ENCODE results near the gene KRT9. TPM values are rescaled to one million over a fixed set of nuclear protein-coding genes. Genes with fewer than 3 reads are reported as not detected.
"Not testable (repeated sequence)": the region's sequence is repeated elsewhere in the genome, so short reads cannot be mapped to it uniquely, and the experiment has no call there.

The KRT9 gene, protein sequence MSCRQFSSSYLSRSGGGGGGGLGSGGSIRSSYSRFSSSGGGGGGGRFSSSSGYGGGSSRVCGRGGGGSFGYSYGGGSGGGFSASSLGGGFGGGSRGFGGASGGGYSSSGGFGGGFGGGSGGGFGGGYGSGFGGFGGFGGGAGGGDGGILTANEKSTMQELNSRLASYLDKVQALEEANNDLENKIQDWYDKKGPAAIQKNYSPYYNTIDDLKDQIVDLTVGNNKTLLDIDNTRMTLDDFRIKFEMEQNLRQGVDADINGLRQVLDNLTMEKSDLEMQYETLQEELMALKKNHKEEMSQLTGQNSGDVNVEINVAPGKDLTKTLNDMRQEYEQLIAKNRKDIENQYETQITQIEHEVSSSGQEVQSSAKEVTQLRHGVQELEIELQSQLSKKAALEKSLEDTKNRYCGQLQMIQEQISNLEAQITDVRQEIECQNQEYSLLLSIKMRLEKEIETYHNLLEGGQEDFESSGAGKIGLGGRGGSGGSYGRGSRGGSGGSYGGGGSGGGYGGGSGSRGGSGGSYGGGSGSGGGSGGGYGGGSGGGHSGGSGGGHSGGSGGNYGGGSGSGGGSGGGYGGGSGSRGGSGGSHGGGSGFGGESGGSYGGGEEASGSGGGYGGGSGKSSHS
- total RNA-seq, result under 1 TPM in 1 of 3 donors, not detected in 2; 0.44 TPM

DNA sequence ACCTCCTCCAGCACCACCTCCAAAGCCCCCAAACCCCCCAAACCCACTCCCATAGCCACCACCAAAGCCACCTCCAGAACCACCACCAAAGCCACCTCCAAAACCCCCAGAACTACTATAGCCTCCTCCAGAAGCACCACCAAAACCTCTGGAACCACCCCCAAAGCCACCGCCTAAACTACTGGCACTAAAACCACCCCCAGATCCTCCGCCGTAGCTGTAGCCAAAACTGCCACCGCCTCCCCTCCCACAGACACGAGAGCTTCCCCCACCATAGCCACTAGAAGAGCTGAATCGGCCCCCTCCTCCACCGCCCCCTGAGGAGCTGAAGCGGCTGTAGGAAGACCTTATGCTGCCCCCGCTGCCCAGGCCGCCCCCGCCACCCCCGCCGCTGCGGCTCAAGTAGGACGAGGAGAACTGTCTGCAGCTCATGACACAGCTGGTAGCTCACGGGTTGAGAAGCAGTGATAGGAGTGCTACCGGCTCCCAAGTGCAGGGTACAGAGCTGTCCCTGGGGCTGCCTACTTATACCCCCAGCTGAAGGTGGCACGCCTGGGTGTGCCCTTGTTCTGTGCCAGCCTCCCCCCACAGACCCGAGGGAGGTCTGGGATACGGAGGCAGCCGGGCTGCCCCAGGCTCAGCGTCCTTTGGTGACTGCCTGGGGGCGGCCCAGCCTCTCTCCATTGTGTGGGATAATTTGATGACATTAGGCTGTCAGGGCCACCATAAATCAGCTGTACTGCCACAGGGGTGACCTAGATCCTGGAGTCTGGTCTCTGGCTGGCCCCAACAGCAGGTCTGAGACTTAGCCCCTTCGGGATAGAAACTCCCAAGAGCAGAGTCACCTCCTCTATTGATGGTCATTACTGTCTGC is at the start of gene KRT9:
Gene KRT9 (minus strand): TSS at position 499 of the 874 bp plus-strand sequence. CDS start 67 bp downstream, at position 432.
- H3K36me3 ChIP-seq, result no peaks in the 10 kb centered on the region
- H3K4me3 ChIP-seq, result no peak within 1 kb of the TSS
- intact Hi-C loops (cut with DNase I; ENCODE audit: low total_unique reads), result no loop called here
- no peak within 1 kb of the TSS for H3K27ac ChIP-seq
- DNase-seq (ENCODE audit: low spot score in 2 of 2), result no peak
- H3K27me3 ChIP-seq, result peaks cover 0 to 3% of the 10 kb centered on the region in 2 donors
- TF ChIP-seq, protein P1, sequence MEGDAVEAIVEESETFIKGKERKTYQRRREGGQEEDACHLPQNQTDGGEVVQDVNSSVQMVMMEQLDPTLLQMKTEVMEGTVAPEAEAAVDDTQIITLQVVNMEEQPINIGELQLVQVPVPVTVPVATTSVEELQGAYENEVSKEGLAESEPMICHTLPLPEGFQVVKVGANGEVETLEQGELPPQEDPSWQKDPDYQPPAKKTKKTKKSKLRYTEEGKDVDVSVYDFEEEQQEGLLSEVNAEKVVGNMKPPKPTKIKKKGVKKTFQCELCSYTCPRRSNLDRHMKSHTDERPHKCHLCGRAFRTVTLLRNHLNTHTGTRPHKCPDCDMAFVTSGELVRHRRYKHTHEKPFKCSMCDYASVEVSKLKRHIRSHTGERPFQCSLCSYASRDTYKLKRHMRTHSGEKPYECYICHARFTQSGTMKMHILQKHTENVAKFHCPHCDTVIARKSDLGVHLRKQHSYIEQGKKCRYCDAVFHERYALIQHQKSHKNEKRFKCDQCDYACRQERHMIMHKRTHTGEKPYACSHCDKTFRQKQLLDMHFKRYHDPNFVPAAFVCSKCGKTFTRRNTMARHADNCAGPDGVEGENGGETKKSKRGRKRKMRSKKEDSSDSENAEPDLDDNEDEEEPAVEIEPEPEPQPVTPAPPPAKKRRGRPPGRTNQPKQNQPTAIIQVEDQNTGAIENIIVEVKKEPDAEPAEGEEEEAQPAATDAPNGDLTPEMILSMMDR (IDR thresholded peaks at IDR 0.05), result no peak
- TF ChIP-seq POLR2A (IDR thresholded peaks at IDR 0.05) (no peak), POLR2AphosphoS5 (IDR thresholded peaks at IDR 0.05) (no peak)
- H3K9me3 ChIP-seq, result no peaks in the 10 kb centered on the region
- no peaks in the 10 kb centered on the region for H3K4me1 ChIP-seq

DNA sequence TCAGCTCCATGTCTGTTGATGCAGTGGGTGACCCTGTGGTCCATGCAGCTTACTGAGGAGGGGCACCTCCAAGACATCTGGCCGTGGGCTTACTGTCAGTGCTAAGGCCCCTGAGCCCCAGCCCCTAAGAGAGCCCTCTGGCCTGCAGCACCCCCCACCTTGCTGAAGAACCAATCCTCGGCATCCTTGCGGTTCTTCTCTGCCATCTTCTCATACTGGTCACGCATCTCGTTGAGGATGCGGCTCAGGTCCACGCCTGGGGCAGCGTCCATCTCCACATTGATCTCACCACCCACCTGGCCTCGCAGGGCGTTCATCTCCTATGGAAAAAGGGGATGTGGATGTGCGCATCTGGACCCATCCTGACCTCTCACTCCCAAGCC is 49.6 kb upstream of the KRT9 start:
- H3K36me3 ChIP-seq; H3K4me1 ChIP-seq; intact Hi-C loops (cut with DNase I; ENCODE audit: low total_unique reads); H3K27me3 ChIP-seq; H3K9me3 ChIP-seq: not testable (repeated sequence)
- DNase-seq (ENCODE audit: low spot score in 2 of 2), result peak; percentile 17 to 24
- Histone ChIP-seq H3K4me3 (peak overlapping the region in 2 of 3 donors; percentile 55 to 63), H3K27ac (peak overlapping the region; percentile 77 to 90)

DNA sequence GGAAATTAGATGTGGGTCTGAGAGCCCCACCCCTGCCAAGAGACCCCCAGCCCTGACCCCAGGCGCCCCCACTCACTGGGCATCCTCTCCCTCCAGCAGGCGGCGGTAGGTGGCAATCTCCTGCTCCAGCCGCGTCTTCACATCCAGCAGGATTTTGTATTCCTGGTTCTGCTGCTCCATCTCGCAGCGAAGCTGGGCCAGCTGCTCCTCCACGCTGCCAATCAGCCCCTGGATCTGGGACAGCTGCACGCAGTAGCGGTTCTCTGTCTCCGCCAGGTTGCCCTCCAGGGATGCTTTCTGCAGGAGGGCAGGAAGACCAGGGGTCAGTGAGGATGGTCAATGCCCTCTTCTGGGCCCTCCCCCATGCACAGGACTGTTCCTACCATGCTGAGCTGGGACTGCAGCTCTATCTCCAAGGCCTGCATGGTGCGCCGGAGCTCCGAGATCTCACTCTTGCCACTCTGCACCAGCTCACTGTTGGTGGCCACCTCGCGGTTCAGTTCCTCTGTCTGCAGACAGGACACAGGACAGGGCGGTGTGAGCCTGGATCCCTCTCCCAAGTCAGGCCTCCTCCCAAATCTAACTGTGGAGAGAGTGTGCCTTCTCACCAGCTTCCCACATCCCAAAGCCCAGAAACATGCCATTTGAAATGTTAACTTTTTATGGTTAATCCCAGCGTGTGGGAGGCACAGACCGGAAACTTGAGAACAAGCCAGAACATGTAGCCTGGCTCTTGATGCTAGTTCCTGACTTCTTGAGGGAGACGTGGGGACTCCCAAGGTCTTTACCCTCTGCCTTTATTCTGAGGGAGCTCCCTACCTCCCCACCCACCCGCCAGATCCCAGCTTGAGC is 49.0 kb upstream of the KRT9 start:
- intact Hi-C loops (cut with DNase I; ENCODE audit: low total_unique reads), result no loop called here
- peak overlapping the region in 2 of 3 donors; percentile 55 to 63 for H3K4me3 ChIP-seq
- TF ChIP-seq POLR2AphosphoS5 (IDR thresholded peaks at IDR 0.05) (no peak), POLR2A (IDR thresholded peaks at IDR 0.05) (no peak)
- TF ChIP-seq, protein P1 (IDR thresholded peaks at IDR 0.05), result no peak
- no peaks in the 10 kb centered on the region for H3K4me1 ChIP-seq
- H3K36me3 ChIP-seq, result no peaks in the 10 kb centered on the region
- no peaks in the 10 kb centered on the region for H3K27me3 ChIP-seq
- H3K27ac ChIP-seq, result peak overlapping the region; percentile 77 to 90
- H3K9me3 ChIP-seq, result no peaks in the 10 kb centered on the region
- DNase-seq (ENCODE audit: low spot score in 2 of 2), result peak; percentile 22 to 44

DNA sequence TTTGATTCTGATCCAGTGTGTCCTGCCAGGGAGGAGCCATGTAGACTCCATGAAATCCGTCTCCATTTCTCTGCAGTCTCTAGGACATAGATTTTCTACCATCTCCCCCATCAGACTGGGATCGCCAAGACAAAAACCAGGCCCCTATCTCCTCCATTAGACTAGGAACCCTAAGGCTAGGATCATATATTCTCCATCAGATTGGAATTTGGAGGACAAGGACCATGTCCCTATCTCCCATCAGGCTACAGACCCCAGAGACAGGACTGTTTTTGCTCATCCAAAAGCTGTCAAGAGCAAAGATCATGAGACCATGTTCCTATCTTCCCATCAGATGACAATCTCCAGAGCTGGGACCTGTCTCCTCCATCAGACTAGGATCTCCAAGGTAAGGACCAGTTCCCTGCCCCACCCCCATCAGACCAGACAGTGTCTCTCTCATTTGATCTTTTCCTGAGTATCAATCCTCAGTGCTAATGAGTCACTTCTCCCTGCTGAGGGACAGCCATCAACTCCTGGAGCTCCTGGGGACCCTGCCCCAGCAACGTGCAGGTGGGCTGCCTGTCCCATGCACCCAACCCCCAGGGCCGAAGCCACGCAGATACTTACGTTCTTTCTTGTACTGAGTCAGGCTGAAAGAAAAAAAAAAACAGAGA is 48.2 kb upstream of the KRT9 start:
- not testable (repeated sequence) for H3K27me3 ChIP-seq, H3K4me1 ChIP-seq

DNA sequence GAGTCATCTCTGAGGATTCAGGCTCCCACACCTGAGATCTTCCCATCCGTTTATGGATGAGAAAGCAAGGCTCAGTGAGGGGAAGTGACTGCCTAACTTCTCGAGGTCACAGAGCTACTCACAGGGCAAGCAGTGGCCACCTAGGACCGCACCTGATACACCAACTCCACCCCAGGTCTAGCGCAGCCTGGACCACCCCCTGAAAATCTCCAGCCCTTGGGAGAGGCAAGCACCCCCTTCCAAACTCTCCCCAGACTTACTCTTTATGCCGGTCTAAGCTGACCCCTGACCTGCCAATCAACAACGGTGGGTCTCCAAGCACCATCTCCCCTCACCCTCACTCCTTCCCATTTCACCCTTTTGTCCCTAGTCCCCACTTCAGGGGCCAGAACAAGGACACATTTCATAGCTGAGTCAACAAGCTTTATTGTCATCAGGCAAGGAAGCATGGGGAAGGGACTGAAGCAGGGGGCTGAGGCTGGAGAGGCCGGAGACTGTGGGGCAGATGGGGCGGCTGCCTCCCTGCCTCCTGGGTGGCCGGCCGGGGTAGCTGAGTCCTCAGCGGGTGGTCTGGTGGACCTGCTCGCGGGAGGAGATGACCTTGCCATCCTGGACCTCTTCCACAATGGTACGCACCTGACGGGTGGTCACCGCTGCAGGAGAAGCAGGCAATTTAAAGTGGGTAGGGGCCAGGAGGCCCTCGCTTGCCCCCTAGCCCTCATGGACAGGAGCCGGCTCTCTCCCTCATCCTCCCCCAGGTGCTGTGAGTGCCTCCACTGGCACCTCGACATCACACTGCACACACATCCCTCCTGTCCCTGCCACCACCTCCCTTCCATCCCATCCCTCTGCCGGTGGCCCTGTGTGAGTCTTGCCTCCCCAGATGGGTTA is 47.4 kb upstream of the KRT9 start:
- TF ChIP-seq POLR2AphosphoS5 (IDR thresholded peaks at IDR 0.05) (peak in 1 of 3 donors; percentile 80), POLR2A (IDR thresholded peaks at IDR 0.05) (no peak)
- TF ChIP-seq, protein P1 (IDR thresholded peaks at IDR 0.05), result no peak
- Histone ChIP-seq H3K27ac (peak overlapping the region in 1 of 2 donors; percentile 77), H3K9me3 (no peaks in the 10 kb centered on the region), H3K4me3 (peak overlapping the region in 1 of 3 donors; percentile 63), H3K36me3 (no peaks in the 10 kb centered on the region), H3K27me3 (no peaks in the 10 kb centered on the region), H3K4me1 (no peaks in the 10 kb centered on the region)
- DNase-seq (ENCODE audit: low spot score in 2 of 2), result peak; percentile 51 to 80
- intact Hi-C loops (cut with DNase I; ENCODE audit: low total_unique reads), result no loop called here

More for the DNA sequence above, 48.2 kb upstream of the KRT9 start:
- H3K36me3 ChIP-seq; H3K9me3 ChIP-seq; intact Hi-C loops (cut with DNase I; ENCODE audit: low total_unique reads): not testable (repeated sequence)
- peak; percentile 36 for DNase-seq (ENCODE audit: low spot score in 2 of 2)
- Histone ChIP-seq H3K27ac (peak overlapping the region; percentile 77 to 90), H3K4me3 (peak overlapping the region in 2 of 3 donors; percentile 55 to 63)
